HG02571 (cell line): ENCODE measurements around the gene TRIM29.

Source experiments
- ATAC-seq: cut with Tn5 transposase; IDR thresholded peaks from one replicate; pipeline ENCODE4 v1.9.1; 2021; ENCODE audit warnings: mild to moderate bottlenecking, moderate library complexity; ENCODE audit not compliant: unreplicated experiment

Gene TRIM29

DNA sequence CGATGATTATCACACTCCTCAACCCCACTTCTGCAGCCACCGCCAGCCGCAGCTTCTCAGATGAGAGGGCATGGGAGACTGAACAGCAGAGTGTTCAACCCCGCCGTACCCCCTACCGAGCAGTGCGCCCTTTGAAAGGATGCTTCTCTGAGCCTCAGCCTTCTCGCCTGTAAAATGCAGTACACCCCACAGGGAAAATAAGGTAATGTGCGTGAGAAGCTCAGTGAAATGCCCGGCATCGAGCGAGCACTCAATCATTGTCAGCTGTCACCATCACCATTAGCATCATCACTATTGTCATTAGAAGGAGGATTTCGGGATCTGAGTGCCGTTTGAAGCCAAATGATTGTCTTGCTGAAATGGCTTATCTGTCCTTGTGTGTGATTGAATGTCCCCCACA, 13.6 kb downstream of the TRIM29 start:
- ATAC-seq: no peak

DNA sequence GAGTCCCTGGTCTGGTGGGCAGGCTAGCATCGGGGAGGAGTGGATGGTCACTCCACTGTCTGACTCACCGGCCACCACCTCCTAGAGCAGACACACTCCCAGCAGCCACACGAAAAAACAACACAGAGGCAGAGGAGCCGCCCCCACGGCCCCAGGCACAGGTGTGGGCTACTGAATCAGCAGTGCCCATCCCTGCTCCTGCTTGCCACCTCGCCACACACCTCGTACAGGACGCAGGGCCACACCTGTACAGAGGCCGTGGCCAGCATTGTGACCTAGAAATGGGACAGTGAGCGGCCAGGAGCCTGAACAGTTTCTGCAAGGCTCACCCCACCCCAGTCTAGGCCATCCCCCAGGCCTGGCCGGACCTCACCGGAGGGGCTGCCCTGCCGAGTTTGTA, 14.0 kb downstream of the TRIM29 start:
- no peak for ATAC-seq

DNA sequence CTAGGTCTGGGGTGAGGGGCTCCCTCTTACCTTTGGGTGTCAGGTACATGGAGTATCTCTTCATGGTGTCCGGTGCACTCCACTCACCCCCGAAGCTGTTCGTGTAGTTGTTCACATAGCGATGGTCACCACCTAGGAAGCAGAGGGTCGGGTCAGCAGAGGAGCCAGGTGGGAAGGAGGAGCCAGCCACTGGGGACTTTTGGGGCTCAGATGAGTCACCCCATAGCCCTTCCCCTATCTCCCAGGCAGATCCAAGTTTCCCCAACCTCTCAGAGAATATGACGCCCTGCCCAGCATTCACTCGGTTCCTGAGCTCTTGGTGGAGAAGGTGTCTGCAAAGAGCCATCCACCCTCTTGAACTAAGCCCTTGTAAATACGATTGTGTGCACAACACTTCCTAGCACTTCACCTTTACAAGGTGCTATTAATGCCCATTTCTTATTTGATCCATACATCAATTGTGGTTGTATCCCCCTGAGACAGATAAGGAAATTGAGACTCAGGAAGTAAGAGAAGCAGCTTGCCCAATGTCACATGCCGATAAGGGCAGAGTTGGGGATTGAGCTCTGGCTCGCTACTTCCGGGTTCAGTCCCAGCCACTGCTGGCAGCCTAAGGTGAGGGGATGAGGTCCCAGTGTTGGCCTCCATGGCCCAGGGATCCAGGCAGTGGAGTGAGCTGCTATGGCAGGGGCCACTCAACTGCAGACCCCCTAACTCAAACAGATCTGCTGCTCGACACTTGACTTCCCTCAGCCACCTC, 14.8 kb downstream of the TRIM29 start:
- no peak for ATAC-seq

DNA sequence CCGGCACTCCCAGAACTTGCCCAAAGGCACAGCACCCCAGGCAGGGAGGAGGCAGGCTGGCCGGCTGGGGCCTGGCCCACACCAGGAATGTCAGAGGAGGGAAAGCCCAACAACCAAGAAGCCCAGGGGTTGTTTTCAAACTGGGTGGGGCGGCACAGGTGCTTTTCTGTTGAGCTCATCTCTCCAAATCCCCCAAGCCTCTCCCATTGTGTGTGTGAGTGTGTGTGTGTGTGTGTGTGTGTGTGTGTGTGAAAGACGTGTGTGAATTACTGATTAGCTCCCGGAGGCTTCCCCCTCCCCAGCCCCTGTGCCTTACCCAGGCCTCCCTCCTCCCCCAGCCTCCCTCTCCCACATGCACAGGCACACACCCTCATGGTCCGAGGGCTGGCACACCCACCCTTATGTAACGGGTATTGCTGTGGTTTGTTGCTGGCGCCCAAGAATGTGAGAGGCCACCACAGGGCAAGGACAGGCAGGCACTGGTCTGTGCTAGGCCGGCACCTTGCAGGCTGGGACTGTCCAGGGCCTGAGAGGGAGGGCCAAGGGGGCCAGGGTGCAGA, 15.9 kb downstream of the TRIM29 start:
- no peak for ATAC-seq

DNA sequence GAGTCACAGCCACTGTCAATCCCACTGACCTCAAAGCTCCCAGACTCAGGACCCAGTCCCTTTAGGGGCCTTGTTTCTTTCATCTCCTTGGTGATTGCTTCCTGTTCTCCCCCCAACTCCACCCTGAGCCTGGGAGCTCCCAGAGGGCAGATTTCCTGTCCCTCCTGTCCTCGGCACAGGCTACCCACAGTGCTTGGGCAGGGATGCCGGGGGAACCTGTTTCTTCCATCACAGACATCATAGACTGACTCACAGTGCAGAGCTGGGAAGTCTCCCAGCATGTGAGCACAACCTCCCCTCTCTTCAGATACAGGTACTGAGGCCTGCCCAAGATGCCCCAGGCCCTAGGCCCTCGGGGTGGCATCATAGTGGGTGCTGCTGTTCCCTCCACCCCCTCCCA, 16.6 kb downstream of the TRIM29 start:
- no peak for ATAC-seq

DNA sequence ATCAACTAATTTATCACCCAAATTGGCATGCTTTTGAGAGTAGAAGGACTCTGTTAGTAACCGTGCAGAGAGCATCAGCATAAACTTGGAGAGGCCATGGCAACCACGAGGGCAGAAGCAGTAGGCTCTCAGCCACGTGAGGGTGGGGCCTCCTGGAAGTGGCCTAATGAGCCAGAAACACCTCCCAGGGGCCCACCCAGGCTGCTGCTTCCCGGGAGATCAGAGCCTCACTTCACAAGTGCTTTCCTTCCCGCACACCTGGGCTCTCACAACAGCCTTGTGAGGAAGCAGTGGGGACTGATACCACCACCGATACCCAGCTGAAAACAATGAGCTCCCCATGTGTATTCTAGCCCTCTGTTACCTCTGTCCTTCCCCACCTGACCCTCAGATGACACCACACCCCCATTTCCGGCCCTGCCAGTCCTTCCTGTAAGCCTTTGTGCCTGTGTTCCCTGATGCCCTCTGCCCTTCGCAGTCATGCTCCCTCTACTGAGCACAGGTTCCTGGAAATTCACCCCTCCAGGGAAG, 17.0 kb downstream of the TRIM29 start:
- no peak for ATAC-seq

DNA sequence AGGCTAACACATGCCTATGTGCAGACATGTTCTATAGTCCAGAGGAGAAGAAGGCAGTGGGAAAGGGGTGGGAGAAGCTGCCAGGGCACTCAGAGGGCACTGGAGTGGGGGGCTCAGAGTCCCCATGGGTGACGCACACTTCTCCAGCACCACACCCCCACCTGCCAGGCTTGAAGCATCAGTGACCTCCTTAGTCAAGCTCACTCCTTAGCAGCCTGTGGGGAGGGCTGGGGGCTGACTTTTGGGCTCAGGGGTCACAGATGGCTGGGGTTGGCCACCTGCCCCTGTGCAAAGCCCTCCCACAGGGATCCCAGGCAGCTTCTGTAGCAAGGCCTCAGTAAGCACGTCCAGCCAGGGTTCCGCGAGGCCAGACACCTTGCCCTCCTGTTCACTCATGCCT, 18.8 kb downstream of the TRIM29 start:
- ATAC-seq: no peak

DNA sequence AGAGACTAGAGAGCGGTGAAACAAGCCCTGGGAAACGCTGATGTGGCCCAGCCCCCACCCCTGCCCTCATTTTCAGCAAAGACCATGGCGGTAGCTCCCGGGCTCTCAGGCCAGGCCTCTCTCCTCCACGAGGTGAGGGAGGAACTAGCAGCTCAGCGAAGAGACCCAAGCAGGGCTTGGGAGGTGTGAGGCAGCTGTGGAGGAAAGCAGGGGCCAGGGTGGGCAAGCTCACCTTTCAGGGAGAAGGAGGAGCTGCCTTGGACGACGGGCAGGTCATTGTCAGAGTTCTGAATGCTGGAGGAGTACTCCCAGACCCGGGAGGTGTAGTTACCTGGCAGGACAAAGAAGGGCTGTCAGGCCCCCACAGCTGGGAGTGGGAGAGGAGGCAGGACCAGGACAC, 19.9 kb downstream of the TRIM29 start:
- ATAC-seq: no peak

DNA sequence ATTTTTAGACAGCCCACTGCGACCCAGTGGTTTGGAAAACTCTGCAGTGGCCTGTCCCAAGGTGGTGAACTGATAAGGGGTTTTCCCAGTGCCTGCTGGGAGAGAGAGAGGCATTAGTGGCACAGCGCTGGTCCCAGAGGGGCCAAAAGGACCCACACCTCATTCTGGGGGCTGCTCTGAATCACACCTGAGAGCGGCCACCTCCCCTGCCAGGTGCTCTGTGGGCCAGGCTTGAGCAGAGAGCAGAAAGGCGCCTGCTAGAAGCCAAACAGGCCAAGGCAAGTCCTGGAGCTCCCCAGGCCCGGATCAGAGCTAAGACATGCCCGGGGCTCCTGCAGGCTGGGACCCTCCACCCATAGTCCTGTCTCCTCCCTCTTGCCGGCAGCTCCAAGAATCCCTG, 20.9 kb downstream of the TRIM29 start:
- ATAC-seq: no peak

DNA sequence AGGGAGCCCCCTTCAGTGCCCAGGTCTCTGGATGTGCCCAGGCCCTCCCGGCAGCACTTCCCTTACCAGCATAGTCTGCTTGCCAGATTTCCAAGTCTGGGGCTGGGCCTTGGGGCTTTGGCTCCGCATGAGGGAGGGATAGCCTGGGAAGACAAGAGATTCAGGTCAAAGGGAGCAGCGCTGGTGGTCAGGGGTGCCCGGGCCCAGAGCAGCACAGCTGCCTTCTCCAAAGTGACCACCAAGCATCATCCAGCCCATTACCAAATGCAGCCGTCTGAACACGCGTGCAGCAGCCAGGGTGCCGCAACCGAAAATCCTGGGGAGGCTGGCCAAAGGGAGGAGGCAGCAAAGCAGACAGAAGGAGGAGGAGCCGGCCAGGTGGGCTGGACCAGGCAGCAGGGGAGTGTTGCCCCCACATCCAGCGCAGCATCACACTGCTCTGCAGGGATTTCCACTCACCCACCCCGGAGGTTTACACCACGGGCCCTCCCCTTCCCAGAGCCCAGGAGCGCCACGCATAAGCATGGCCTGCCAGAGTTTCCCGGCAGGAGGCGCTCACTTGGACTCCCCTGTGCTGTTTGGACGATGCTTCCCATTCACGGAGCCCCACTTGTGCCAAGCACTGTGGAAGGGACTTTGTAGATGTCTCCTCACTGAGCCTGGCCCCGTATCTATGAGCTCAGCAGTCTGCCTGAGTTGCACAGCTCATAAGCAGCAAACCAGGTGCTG, 22.5 kb downstream of the TRIM29 start:
- ATAC-seq: no peak

DNA sequence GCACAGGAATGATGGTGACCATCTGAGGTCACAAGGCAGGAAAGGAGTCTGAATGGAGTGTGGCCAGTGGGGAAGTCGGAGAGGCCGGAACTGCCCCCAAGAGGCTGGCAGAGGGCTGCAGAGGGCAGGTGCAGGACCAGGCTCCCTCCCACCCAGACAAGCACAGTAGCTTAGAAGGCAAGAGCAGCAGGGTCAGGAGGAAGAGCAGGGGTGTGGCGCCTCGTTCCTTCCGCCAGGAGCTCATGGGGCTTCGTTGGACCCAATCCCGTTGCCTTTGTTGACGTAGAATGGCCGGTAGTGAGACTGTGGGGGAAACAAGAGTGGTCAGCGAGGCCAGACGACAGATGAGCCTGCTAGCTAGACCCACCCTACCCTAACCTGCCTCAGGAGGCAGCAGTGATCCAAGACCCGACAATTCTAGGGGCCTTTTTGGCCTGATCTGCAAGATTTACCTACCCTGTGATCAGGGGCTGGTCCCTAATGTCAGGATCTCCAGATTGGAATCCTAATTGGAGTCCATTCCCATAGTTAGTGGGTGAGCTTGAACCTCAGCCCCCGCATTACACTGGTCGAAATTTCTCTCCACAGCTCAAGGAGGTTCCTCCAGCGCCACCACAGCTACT, 25.6 kb downstream of the TRIM29 start:
- no peak for ATAC-seq

DNA sequence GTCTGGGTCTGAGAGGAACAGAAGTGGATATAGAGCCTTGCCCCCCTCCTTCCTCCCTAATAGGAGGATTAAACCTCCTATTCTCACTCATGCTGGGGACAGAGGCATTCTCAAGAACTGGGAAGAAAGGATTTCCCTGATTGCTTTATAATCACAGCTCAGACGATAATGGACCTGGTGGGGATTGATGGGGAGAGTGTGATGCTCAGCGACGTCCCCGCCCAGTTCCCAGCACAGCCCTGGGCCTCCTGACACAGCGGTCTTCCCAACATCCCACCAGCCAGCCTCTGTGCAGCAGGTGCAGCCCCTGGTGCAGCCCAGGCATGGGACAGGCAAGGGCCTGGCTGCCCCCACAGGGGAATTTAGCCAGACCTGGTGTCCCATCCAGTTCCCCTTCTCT, 28.4 kb downstream of the TRIM29 start:
- no peak for ATAC-seq

DNA sequence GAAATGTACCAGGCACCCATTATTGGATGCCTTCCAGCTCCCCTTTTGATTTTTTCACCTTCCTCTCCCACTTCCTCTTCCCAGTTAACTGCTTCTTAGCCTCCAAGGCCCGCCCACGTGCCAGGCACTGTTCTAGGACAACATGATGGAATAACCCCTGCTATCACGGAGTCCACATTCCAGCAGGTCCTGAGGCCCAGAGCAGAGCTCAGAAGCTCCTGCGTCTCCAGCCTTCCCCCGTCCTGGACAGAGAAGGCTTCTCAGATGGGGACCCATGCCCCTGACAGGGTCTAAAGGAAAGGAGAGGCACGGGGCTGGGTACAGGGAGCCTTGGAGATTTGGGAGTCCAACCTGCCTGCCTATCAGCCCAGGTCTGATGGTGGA, 29.1 kb downstream of the TRIM29 start:
- ATAC-seq: no peak

DNA sequence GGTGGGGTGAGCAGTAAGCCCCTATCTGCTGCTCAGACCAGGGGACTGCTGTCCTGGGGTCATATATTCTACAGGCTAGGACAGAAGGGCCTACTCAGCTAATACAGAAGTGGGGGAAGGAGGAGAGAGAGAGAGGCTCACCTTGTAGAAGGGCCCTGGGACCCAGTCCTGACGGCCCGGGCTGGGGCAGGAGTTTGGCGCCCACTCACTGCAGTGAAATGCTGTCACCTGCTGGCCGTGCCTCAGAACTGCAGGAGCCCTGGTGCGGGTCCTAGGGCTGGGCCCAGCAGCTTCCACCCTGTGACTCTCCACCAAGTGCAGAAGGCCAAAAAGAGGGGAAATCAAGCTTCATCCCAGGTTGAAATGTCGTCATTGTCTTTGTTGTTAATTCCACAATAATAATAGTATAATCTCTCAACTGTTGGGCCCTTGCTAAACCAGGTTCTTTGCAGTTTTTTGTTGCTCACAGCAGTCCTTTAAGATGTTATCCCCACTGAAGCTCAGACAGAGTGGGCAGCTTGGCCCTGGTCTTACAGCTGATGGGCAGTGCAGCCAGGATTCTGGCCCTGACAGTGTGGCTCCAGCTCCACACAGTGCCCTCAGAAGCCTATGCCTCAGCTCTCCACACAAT, 29.6 kb downstream of the TRIM29 start:
- ATAC-seq: peak; percentile 52

DNA sequence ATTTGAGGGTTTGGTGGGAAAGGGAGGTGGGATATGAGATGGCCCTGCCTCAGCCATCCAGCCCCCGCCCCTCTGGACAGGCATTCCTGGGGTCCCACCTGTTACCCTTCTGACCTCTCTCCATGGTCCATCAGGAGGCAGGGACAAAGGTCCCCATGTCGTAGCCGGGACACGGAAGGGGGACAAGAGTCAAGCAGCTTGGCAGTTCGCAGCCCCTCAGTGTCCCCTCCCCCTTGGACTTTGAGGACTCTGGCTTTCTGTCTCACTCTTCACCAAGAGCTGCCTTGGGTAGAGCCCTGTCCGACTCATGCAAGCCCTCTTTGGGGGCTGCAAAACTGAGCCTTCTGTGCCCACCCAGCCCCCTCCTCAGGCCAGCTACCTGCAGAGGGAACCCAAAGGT, 30.2 kb downstream of the TRIM29 start:
- no peak for ATAC-seq

DNA sequence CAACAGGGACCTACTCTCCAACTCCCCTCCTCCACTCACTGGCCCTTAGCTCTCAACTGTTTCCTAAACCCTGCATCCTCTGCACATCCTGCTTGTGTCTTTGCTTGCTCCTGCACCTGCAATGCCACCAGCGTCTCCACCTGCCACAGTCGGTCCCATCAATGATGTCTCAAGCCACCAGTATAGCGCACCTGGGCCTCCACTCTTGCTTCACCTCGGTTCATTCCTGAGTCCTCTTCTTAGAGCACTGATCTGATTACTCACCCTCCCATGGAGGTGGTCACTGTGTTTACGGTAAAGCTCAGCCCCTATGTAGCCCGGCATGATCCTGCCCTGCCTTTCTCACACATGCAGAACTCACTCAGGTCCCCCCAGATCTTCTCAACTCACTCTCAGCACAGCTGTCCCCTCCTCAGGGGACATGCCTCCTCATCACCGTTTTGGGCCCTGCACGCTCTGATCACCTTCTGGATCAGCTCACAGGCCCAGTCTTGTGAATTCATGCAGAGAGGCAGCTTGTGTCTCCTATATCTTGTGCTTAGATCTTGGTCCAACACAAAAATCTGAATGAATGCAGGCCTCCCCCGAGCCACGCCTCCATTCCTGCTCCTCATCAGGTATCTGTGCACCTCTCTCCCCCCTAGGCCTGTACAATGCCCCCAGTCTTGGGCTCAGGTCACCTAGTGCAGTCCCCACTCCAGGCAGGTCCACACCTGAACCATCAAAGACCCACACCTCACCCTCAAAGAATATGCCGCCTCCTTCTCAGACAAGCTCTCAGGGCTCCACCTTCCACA, 31.4 kb downstream of the TRIM29 start:
- no peak for ATAC-seq

DNA sequence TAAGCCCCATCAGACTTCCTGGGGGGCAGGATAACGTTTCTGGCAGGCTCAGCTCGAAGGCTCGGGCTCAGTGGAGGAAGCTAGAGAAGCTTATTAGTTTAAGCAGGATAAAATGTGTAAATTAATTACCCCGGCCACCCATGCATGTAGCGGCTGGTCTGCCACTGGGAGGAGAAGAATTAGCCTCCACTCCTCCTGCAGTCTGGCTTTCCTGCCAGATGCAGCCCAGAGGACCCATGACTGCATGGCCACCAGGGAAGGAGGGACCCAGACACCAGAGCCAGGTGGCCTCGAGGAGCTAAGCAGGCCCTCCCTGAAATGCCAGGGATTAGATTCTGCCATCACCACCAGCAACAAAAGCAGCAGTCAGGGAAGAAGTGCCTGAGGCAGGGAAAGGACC, 32.3 kb downstream of the TRIM29 start:
- ATAC-seq: no peak

DNA sequence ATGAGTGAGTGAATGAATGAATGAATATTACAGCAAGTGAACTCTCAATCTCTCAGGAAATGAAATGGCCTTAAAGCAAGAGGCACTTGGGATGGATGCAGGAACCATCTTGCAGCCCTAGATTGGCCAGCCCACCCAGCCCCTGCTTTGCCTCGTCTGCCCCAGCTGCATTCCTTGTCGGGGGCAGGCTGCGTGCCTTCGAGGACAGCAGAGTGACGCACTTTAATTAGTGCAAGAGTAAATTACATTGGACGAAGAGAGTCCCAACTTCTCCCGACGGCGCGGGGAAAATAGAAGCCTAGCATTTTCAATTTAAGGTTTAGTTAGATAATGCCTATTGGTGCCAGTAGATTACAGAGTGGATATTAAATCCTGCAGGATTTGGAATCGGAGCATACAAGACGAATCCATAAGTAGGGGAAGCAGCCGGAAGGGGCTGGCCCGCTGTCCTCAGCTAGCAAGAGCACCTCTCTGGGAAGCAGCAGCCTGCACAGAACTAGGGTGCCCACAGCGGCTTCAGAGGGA, 33.8 kb downstream of the TRIM29 start:
- no peak for ATAC-seq

DNA sequence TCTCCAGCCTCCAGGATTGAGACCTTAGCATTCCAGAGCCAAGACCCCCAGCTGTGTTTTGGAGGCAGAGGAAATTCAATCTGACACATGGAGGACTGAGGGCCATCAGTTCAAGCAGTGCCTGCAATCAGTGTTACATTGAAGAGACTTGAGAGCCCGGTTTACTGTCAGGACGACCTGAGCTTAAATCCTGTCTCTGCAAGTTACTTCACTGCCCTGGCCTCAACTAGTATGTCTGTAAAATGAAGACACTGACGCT, 35.1 kb downstream of the TRIM29 start:
- ATAC-seq: no peak

DNA sequence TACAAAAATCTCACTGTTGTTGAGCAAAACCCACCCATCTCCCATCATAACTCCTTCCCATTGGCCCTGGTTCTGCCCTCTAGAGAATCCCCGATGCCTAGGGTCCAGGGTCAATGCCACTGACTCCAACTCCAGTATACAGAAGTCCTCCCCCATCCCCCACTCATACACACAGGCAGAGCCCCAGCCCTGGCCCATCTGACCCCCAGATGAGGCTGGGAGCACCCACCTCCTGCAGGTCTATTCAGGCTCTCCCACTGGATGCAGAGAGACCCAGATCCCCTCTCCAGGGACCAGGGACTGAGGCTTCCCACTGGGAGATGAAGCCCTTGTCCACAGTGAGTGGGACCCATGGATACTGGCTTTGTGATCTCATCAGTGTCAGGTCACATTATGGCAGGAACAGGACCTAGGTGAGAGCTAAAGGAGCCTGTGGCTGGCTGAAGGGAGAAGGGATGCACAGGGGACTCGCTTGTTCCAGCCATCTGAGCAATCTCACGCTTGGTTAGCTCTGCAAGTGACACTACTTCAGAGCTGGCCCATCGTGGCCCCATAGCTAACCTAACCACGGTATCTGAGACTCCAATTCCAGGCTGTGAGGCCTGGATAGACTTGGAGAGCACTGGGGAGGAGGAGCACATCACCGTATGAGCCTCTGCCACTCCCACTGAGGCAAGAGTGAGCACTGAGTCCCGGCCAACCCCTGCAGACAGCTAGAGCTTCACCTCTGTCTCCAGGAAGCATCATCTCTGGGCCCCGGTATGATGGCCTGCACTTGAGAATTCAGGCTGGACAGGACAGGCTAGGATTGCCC, 35.7 kb downstream of the TRIM29 start:
- ATAC-seq: no peak
